ENCODE results near the gene MCHR1.
"Not testable (repeated sequence)": the region's sequence is repeated elsewhere in the genome, so short reads cannot be mapped to it uniquely, and the experiment has no call there.

The MCHR1 gene

DNA sequence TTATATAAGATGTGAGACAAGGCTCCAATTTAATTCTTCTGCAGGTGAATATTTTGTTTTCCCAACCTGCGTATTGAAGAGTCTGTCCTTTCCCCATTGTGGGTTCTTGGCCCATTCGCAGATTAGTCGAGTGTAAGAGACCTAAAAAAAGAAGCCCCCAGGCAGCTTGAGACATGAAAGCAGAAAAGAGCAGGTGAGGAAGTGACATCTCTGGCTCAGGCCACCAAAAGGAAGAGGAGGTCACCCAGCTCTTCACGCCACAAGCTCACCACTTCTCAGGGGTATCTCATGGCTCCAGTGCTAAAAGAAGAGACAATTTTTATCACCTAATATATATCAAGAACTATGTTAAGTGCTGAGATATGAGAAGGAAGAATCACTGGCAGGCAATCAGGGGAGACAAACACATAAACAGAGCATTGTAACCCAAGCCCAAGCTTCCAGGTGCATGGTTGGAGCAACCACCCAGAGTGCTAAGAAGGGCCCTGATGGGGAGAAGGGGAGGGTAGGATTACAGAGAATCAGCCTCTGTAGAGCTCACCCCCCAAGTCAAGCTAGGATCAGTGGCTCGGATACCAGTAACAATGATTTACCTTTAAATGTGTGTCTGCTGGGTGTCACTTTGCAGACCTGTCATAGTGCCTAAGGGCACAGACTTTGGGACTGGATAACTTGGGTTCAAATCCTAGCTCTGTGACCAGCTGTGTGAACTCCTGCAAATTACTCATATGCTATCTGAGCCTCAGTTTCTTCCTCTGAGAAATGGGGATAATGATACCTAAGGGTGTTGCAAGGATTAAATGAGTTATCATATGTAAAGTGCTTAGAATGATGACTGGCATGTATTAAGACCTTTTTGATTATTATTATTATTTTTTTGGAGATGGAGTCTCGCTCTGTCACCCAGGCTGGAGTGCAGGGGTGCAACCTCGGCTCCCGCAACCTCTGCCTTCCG, 39.2 kb downstream of the MCHR1 start:
- Histone ChIP-seq H3K4me2 (ENCODE audit: low read length) (no peak overlapping the region), H3K4me1 (ENCODE audit: low read length) (no peaks in the 10 kb centered on the region), H3K27ac (ENCODE audit: low read length) (no peak overlapping the region)

DNA sequence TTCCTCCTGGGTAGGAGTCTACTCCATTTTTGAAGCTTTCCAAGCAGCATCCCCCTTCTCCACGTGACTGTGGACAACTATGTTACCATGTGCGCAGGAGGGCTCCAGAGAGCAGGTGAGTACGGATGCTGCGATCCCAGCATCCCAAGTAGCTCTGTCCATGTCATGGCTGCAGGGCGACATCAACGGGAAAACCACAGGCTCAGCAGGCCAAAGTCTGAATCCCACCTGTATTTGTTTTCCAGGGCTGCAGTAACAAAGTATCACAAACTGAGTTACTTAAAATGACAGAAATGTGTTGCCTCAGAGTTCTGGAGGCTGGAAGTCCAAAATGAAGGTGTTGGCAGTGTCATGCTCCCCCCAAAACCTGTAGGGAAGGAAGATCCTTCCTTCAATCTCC, 40.3 kb downstream of the MCHR1 start:
- Histone ChIP-seq H3K4me3 (ENCODE audit: low read length) (no peak overlapping the region), H3K27me3 (ENCODE audit: low read depth, low read length) (peaks cover 15% of the 10 kb centered on the region), H3K27ac (ENCODE audit: low read length) (no peak overlapping the region), H4K20me1 (ENCODE audit: insufficient read depth, low read length) (no peaks in the 10 kb centered on the region), H3K4me2 (ENCODE audit: low read length) (no peak overlapping the region), H3K36me3 (replicated peaks; ENCODE audit: low read depth, low read length) (no peaks in the 10 kb centered on the region), H3K9me3 (ENCODE audit: insufficient read depth, low read length) (no peaks in the 10 kb centered on the region), H3K4me1 (ENCODE audit: low read length) (no peaks in the 10 kb centered on the region), H2AFZ (ENCODE audit: low read depth, low read length) (no peak overlapping the region), H3K79me2 (ENCODE audit: low read length) (no peaks in the 10 kb centered on the region), H3K9ac (ENCODE audit: low read length) (no peak overlapping the region)
- no peak for TF ChIP-seq EZH2phosphoT487 (IDR thresholded peaks at IDR 0.05; ENCODE audit: low read depth)
- TF ChIP-seq, protein P1, sequence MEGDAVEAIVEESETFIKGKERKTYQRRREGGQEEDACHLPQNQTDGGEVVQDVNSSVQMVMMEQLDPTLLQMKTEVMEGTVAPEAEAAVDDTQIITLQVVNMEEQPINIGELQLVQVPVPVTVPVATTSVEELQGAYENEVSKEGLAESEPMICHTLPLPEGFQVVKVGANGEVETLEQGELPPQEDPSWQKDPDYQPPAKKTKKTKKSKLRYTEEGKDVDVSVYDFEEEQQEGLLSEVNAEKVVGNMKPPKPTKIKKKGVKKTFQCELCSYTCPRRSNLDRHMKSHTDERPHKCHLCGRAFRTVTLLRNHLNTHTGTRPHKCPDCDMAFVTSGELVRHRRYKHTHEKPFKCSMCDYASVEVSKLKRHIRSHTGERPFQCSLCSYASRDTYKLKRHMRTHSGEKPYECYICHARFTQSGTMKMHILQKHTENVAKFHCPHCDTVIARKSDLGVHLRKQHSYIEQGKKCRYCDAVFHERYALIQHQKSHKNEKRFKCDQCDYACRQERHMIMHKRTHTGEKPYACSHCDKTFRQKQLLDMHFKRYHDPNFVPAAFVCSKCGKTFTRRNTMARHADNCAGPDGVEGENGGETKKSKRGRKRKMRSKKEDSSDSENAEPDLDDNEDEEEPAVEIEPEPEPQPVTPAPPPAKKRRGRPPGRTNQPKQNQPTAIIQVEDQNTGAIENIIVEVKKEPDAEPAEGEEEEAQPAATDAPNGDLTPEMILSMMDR (IDR thresholded peaks at IDR 0.05; ENCODE audit: low read depth, low read length), result no peak

More for the DNA sequence above, 39.2 kb downstream of the MCHR1 start:
- Histone ChIP-seq H3K27me3 (ENCODE audit: low read depth, low read length) (peaks cover 20% of the 10 kb centered on the region), H2AFZ (ENCODE audit: low read depth, low read length) (no peak overlapping the region), H3K4me3 (ENCODE audit: low read length) (no peak overlapping the region), H3K36me3 (replicated peaks; ENCODE audit: low read depth, low read length) (no peaks in the 10 kb centered on the region), H3K9me3 (ENCODE audit: insufficient read depth, low read length) (no peaks in the 10 kb centered on the region), H3K79me2 (ENCODE audit: low read length) (no peaks in the 10 kb centered on the region), H4K20me1 (ENCODE audit: insufficient read depth, low read length) (no peaks in the 10 kb centered on the region), H3K9ac (ENCODE audit: low read length) (no peak overlapping the region)
- no peak for TF ChIP-seq EZH2phosphoT487 (IDR thresholded peaks at IDR 0.05; ENCODE audit: low read depth)
- TF ChIP-seq, protein P1 (IDR thresholded peaks at IDR 0.05; ENCODE audit: low read depth, low read length), result no peak

DNA sequence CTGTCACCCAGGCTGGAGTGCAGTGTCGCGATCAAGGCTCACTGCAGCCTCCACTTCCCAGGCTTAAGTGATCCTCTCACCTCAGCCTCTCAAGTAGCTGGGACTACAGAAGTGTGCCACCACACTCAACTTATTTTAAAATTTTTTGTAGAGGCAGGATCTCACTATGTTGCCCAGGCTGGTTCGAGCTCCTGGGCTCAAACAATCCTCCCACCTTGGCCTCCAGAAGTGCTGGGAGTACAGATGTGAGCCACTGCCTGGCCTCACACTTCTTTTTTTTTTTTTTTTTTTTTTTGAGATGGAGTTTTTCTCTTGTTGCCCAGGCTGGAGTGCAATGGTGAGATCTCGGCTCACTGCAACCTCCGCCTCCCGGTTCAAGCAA, 40.9 kb downstream of the MCHR1 start:
- H3K9me3 ChIP-seq (ENCODE audit: insufficient read depth, low read length); H3K4me3 ChIP-seq (ENCODE audit: low read length); H3K79me2 ChIP-seq (ENCODE audit: low read length); H3K4me2 ChIP-seq (ENCODE audit: low read length); H2AFZ ChIP-seq (ENCODE audit: low read depth, low read length); H4K20me1 ChIP-seq (ENCODE audit: insufficient read depth, low read length); H3K36me3 ChIP-seq (replicated peaks; ENCODE audit: low read depth, low read length); H3K9ac ChIP-seq (ENCODE audit: low read length); H3K4me1 ChIP-seq (ENCODE audit: low read length); H3K27ac ChIP-seq (ENCODE audit: low read length): not testable (repeated sequence)
- H3K27me3 ChIP-seq (ENCODE audit: low read depth, low read length), result peaks cover 10% of the 10 kb centered on the region

DNA sequence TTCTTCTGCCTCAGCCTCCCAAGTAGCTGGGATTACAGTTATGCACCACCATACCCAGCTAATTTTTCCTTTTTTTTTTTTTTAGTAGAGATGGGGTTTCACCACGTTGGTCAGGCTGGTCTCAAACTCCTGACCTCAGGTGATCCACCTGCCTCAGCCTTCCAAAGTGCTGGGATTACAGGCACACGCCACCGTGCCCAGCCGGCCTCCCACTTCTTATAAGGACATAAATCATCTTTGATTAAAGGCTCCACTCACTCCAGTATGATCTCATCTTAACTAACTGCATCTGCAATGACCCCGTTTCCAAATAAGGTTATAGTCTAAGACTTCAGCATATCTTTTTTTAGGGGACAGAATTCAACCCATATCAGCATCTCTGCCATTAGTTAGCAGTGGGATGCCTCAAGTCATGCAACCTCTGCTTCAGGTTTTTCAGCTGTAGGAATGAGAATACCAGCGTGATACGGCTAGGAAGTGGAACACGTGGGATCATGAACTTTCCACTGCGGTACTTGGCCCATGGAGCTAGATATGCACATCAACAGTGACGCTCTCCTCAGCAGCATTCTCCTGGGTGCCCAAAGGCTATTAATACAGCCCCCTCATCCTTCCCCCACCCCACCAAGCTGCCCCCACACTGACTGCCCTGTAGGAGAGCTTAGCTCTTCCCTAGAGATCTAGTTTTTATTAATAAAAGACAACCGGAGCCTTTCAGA, 41.4 kb downstream of the MCHR1 start:
- H4K20me1 ChIP-seq (ENCODE audit: insufficient read depth, low read length), result no peaks in the 10 kb centered on the region
- no peak overlapping the region for H3K4me2 ChIP-seq (ENCODE audit: low read length)
- peaks cover 10% of the 10 kb centered on the region for H3K27me3 ChIP-seq (ENCODE audit: low read depth, low read length)
- H2AFZ ChIP-seq (ENCODE audit: low read depth, low read length), result no peak overlapping the region
- no peak for TF ChIP-seq EZH2phosphoT487 (IDR thresholded peaks at IDR 0.05; ENCODE audit: low read depth)
- TF ChIP-seq, protein P1 (IDR thresholded peaks at IDR 0.05; ENCODE audit: low read depth, low read length), result no peak
- no peak overlapping the region for H3K27ac ChIP-seq (ENCODE audit: low read length)
- no peak overlapping the region for H3K9ac ChIP-seq (ENCODE audit: low read length)
- H3K79me2 ChIP-seq (ENCODE audit: low read length), result no peaks in the 10 kb centered on the region
- H3K9me3 ChIP-seq (ENCODE audit: insufficient read depth, low read length), result no peaks in the 10 kb centered on the region
- H3K4me1 ChIP-seq (ENCODE audit: low read length), result no peaks in the 10 kb centered on the region
- H3K36me3 ChIP-seq (replicated peaks; ENCODE audit: low read depth, low read length), result no peaks in the 10 kb centered on the region
- no peak overlapping the region for H3K4me3 ChIP-seq (ENCODE audit: low read length)

Measured in OCI-LY3 (cell line).